Gastrocnemius medialis (tissue), 4 donors: Measurements from ENCODE around the gene IGSF9.

Experiments
- CTCF ChIP-seq, 5 experiments: fragments of 450-650 bp in 3 of 5; fragments of 200-600 bp in 2 of 5; sonication (generic) in 2 of 5; IDR thresholded peaks in 4 of 5; conservative IDR thresholded peaks in 1 of 5; 1 replicate in 4 of 5; 2 replicates in 1 of 5; pipeline ENCODE4 v1.5.1; 2016 to 2019; ENCODE audit warnings: antibody characterized with exemption in 5 of 5, mild to moderate bottlenecking in 3 of 5, moderate library complexity in 3 of 5
- POLR2A ChIP-seq, 2 donors: fragments of 450-650 bp; IDR thresholded peaks; one replicate each; pipeline ENCODE4 v1.6.1; 2017; ENCODE audit warnings: antibody characterized with exemption in 2 of 2, mild to moderate bottlenecking in 2 of 2, moderate library complexity in 2 of 2

- no peak for TF ChIP-seq CTCF (IDR thresholded peaks at IDR 0.05 in 4 of 5, conservative IDR thresholded peaks at IDR 0.05 in 1 of 5)
- no peak for TF ChIP-seq POLR2A (IDR thresholded peaks at IDR 0.05)
These were observed 6.3 kb downstream of the IGSF9 start for GRCh38 chr1:159938905-159939677.
